ENCODE data around the gene MAST2.

DNA sequence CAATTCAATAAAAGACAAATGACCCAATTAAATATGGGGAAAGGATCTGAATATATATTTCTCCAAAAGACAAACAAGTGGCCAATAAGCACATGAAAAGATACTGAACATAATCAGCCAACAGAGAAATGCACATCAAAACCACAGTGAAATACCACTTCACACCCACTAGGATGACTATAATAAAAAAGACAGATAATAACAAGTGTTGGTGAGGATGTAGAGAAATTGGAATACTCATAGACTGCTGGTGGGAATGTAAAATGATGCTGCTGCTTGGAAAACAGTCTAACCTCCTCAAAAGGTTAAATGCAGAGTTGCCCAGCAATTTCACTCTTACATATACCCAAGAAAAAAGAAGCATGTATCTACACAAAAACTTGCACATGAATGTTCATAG, 280.2 kb downstream of the MAST2 start:
- TF ChIP-seq, protein P1, sequence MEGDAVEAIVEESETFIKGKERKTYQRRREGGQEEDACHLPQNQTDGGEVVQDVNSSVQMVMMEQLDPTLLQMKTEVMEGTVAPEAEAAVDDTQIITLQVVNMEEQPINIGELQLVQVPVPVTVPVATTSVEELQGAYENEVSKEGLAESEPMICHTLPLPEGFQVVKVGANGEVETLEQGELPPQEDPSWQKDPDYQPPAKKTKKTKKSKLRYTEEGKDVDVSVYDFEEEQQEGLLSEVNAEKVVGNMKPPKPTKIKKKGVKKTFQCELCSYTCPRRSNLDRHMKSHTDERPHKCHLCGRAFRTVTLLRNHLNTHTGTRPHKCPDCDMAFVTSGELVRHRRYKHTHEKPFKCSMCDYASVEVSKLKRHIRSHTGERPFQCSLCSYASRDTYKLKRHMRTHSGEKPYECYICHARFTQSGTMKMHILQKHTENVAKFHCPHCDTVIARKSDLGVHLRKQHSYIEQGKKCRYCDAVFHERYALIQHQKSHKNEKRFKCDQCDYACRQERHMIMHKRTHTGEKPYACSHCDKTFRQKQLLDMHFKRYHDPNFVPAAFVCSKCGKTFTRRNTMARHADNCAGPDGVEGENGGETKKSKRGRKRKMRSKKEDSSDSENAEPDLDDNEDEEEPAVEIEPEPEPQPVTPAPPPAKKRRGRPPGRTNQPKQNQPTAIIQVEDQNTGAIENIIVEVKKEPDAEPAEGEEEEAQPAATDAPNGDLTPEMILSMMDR (IDR thresholded peaks at IDR 0.05) = no peak
- no peak for TF ChIP-seq ZNF232 (CRISPR knock-in tag; IDR thresholded peaks at IDR 0.05)
